ENCODE measurements around the gene SARS1. TPM values are rescaled to one million over a fixed set of nuclear protein-coding genes. Genes with fewer than 3 reads are reported as not detected.

The SARS1 gene
- total and polyA plus RNA-seq, 2 of the 8 experiments (the other 6 are each of a cell fraction or from before 2014, with no cell fraction given), result 83.1 to 146 TPM

- TF ChIP-seq CHD7 (IDR thresholded peaks at IDR 0.05; ENCODE audit: insufficient replicate concordance, low read length) (no peak), KDM4A (IDR thresholded peaks at IDR 0.05; ENCODE audit: low read depth, low read length, severe bottlenecking) (no peak), HDAC6 (IDR thresholded peaks at IDR 0.05; ENCODE audit: low read depth, low read length) (no peak), RBBP5 (IDR thresholded peaks at IDR 0.05; ENCODE audit: borderline replicate concordance, low read depth, low read length) (no peak), SAP30 (IDR thresholded peaks at IDR 0.05; ENCODE audit: insufficient read depth, insufficient replicate concordance, low read length) (no peak), E2F6 (IDR thresholded peaks at IDR 0.05) (no peak), EGR1 (IDR thresholded peaks at IDR 0.05; ENCODE audit: borderline replicate concordance, low read depth, low read length) (no peak), TAF7 (optimal IDR thresholded peaks at IDR 0.05; ENCODE audit: borderline replicate concordance, low read depth, low read length) (no peak), CBX5 (IDR thresholded peaks at IDR 0.05; ENCODE audit: low read depth, low read length) (no peak), POU5F1 (IDR thresholded peaks at IDR 0.05; ENCODE audit: low read depth, low read length) (no peak)
These were observed 3.7 kb upstream of the SARS1 start (continued) for GRCh38 chr1:109210058-109210457.
